NCI-H345 treated with DMSO at 0.1 percent for 48 hours (cell line): ENCODE measurements around the gene SRC.

Experiments used
- DNase-seq: peaks from one replicate; lab custom pipeline; 2025; ENCODE audit not compliant: unreplicated experiment; lab: John Stamatoyannopoulos, UW

SRC gene

DNA sequence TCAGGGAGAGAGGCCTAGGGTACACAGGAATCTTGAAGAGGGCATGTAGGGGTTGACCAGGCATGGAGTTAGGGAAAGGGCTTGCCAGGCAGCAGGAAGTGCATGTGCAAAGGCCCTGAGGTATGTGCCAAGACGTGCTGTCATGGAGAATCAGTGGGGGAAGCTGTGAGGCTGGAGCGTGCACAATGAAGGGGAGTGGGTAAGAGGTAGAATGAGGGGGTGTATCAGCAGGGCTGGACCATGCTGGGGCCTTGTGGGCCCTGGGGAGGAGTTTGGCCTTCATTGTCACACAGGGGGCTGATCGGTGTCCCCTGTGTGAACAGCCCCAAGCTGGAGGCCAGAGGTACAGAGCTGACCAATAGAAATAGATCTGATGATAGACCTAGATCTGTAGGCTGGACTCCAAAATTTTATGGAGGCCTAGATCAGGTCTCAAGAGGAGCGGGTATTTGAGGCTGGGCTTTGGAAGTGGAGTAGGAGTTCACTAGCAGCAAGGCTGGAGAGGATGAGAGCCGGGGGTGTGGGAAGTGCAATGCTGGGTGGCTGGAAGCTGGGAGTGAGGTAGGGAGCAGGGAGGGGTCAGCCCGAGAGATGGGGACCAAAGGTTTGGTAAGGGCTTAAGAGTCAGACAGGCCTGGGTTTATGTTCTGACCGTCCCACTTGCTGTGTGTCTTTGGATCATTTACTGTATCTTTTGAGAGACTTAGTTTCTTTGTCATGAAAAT lies 3.0 kb downstream of the SRC start:
- DNase-seq = no peak

DNA sequence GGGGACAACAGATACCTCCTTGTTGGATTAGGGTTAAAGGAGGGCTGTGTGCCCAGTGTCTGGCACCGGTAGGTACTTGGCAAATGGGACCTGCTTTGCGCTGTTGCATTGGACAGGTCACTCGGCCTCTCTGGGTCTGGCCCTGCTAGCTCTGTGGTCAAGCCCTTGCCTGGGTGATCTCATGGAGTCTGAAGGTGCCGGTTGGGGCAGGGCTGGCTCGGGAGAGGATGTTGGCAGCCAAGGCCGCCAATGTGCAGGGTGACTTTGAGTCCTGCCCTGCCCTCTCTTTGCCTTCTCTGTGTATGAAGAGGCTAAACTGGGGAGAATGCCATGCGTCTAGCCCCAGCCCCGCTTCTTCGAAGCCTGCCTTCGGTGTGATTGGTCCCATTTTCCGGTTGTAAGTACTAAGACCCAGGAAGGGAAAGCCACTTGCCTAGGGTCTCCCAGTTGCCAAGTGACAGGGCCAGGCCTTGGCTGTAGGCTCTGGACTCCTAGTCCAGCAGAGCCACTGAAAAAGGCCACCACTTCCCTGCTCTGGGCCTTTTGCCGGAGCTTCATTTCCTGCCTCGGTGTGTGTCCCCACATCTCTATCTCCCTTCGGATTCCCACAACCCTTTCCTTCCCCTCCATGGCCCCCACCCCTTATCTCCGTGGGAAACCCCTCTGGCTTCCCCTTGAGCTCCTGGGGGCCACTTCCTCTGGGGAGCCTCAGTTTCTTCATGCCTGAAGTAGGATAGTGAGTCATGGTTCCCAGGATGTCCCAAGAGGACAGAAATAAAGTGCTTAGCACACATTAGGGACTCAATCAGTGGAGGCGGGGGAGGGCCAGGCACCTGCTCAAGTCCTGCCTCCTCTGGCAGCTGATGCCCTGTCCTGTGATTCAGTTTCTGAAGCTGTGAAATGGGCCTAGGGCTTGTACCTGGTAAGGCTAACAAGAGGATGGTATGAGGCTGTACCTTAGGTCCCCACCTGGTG lies 3.9 kb downstream of the SRC start:
- DNase-seq = no peak

DNA sequence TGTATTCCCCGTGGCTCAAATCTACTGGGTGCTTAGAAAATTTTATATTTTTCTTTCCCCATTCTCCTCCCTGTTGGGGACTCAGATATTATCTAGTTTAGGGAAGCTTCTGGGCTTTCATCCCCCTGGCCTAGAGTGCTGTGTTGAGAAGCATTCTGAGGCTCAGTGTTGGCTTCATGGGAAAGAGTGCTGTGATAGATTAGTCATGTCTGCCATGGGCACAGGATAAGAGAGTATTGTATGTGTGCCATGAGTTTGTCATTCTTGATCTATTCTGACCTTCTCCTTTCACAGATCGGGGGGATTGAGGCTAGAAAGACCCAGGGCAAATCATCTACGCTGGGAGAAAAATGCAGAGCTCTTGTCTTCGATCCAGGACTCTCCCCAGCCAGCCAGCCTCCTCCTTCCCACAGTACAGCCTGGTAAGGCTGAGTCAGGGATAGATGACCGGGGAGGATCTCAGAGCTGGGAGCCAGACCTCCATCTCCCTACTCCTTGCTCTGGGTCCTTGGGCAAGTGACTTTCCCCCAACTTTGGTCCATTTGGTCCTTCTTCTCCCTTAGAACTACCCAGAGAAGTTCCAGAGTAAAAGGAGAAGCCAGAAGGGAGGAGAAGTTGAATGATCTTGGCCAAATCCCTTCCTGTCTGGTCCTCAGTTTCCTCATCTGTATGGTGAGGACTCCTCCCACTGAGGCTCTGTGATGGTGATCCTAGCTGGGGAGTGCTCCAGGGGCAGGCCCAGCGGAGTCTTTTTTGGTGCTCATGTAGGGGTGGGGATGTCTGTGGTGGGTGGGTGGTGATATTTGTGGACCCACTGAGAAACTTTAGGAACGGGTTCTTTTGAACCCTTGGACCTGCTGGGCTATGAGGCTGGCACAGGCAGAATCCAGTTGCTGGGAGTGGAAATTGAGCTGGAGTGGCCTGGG lies 5.0 kb downstream of the SRC start:
- DNase-seq = no peak

GRCh38 chr20:37351689-37352607 lies 6.0 kb downstream of the SRC start:
- no peak for DNase-seq

GRCh38 chr20:37352608-37352980 lies 6.7 kb downstream of the SRC start:
- DNase-seq = no peak

DNA sequence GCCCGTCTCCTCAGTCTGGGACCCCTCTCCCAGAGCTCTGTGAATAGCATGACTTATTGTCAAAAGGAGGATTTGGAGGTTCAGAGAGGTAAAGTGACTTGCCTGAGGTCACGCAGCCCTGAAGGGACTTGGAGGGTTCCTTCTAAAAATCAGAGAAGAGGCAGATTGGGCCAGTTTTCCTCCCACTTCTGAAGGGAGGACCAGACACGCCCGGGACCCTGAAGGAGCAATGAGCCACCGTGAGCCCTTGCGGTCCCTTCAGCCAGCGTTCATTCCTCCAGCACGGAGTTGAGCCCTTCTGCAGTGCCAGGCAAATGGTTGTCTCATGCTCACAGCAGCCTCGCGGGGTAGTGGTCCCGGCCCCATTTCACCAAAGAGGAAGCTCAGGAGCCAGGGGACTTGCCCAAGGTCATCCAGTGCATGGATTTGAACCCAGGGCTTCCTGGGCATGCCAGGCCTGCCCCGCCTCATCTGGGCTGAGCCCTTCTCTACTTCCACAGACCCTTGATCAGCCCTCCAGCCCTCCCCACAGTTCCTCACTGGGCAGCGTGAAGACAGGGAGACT lies 7.4 kb downstream of the SRC start:
- DNase-seq = no peak

DNA sequence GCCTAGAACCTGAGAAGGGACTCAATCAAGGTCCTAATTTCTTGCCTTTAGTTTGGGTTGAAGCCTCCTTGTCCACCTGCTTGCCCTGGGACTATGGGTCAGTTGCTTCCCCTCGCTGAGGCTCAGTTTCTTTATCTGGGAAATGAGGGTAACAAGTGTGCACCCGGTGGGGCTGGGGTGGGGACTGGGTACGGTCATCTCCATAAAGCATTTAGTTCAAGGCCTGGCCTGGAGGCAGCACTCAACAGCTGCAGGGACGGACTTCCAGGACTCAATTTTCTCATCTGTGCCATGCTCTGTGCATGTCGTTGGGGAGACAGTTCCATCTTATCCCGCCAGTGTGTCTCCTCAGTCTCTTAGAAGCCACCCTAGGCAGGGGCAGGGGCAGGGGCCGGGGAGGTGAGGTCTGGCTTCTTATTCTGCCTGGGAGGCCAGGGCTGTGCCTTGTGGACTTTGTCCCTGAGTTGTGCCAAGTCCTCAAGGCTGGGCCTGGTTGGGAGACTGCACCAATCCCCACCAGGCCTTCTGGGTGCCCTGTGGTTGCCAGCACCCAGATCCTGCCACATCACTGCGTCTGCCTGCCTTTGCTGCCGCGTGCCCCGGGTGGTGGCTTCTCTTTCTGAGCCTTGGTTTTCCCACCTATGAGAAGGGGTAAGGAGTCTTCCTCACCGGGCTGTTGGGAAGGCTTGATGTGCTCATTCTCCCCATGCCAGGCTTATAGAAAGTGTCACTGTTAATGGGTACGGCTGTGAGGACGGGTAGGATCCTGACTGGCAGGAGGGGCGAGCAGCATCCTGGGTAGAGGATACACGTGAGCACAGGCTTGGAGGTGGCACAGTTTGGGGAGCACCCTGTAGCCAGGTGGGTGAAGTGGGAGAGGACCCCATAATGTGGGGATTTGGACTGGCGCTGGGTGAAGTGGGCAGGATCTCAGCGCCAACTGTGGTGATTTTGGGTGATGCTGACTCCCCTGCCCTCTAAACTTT lies 8.6 kb downstream of the SRC start:
- DNase-seq = no peak

DNA sequence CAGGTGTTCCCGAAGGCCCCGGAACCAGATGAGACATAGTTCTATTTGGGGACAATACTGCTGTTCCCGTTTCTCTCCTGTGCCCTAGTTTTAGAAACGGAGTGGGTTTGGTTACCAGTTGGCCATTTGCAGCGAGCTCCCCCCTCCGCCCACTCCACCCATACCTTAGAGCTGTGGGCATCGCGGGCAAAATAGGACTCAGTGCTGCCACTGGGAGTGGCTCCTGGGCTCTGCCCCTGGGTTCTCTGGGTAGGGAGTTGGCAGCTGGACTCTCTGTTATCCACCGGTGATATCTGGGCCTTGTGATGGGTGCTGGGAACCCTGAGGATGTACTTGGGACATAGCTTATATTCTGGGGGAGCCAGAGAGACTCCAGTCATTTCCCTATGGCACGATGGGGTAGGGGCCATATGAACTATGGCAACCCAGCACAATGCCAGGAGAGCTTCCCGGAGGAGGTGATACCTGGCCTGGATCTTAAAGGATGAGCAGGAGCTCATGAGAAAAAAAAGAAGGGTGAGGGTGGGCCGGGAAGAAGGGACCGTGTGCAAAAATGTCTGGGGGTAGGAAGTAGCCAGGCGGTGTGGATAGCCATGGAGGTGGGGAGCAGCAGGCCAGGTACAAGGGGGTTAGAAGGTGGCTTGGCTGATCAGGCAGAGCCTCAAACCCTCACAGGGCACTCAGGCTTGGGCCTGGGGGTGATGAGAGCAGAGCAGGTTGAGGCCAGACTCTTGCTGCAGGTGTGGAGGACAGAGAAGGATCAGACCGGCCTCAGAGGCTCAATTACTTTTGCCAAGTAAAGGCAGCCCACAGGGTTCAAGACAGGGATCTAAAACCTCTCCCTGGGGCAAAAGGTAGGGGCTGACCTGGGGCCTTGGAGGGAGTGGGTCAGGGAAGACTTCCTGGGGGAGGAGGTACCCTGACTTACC lies 9.6 kb downstream of the SRC start:
- no peak for DNase-seq

GRCh38 chr20:37356387-37356786 lies 10.4 kb downstream of the SRC start:
- no peak for DNase-seq

GRCh38 chr20:37356961-37357371 lies 11.0 kb downstream of the SRC start:
- no peak for DNase-seq

DNA sequence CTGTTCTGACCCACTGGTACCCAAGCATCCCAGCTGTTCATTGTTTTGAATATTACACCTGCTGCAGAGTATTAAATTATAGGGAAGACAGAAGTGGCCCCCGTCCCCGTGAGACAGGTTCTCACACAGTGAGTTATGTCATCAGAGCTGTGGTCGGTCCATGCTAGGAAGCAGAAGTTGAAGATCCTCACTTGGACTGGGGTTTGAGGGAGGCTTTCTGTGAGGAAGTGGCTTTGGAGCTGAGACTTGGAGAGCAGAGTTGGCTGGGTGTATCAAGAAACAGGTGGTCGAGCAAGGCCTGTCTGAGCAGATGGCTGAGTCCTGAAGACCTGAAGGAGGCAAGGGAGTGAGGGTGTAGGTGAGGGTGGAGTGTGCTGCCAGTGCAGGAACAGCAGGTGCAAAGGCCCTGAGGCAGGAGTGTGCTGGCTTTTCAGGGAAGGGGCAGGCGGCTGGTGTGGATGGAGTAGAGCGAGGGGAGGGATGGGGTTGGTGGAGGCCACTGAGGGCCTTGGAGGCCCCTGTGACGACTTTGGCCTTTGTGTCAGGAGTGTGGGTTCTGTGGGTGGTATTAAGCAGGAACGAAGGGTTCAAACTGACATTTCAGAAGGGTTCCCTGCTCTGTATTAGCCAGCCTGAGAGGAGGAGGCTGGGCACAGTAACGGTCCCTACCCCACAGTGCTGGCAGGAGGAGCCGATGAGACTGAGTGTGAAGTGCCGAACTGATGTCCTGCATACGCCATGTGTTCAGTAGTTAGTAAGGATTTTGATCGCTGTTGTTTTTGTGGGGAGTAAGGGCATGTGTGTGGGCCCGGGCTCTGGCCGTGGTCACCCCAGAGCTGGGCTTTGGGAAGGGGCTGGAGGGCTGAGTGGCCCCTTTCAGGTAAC lies 11.8 kb downstream of the SRC start:
- no peak for DNase-seq

DNA sequence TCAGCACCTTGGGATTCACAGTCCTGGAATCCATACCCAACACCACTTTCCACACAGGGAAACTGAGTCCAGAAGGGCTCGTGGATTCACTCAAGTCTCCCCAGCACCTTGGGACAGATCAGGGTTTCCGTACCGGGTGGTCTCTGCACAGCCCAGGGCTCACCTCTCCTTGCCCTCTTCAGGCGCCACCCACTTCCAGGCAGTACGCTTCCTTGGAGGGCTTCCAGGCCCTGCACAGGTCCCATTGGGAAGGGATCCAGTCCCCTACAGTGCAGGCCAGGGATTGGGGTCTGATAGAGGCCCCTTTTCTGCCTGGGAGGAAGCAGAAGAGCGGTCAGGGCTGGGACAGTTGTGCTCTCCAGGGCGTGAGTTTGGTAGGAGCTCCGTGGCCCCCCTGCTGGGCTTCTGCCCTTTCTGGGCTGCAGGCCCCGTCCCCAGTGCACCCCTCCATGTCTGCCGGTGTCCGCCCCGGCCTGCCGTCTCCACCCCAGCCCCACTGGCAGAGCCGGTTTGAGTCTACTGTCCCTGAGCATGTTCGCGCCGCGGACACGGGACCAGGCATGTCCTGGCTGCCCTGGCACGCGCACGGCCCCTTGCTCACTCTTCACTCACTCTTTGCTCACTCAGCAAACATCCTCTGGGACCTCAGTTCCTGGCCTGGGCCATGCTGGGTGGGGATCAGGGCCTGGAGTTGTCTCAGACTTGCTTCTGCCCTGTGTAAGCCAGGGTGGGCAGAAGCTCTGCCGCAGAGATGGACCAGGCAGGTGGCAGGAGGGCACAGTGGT lies 12.6 kb downstream of the SRC start:
- no peak for DNase-seq

- no peak for DNase-seq
Observed at GRCh38 chr20:37359331-37359730, 13.4 kb downstream of the SRC start.

DNA sequence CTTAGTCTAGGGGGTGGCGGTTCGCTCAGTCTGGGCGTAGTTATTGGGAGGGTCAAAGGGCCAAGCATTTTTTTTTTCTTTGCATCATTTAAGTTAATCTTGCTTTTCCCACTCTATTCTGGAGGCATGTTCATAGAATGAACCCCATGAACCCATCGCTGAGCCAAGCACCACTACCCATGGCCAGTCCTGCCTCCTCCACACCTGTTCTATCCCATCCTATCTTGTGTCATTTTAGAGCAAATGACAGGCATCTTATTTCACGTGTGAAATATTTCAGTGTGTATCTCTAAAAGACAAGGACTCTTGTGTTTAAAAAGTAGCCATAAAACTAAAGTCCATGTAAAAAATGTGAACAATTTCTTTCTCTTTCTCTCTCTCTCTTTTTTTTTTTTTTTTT lies 13.9 kb downstream of the SRC start:
- DNase-seq = no peak

DNA sequence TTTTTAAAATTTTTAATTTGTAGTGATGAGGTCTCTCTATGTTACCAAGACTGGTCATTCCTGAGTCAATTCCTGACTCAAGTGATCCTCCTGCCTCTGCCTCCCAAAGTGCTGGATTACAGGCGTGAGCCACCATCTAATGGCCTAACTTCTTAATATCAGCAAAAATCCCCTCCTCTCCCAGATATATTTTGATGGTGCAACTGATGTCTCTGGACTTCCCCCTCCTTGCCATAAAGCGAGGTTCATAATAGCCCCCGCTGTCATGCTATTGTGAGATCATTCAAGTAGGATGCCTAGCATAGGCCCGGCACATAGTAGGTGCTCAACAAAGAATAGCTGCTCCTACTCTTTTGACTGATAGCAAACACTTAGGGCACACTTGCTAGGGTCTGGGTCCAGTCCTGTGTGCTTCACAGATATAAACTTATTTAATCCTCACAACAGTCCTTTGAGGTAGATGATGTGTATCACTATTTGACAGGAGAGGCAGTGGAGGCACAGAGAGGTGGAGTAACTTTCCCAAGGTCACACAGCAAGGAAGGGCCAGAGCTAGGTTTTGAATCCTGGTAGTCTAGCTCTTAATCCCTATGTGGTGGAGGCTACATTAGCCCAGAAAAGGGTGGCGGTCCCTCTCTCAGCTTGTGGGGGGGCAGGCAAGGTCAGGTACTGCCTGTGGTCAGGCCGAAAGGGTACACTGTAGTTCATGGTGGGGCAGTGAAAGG lies 14.6 kb downstream of the SRC start:
- DNase-seq = no peak
